D721Med (cell line): ENCODE measurements around the gene SULT2A1.
"Not testable (repeated sequence)": the region's sequence is repeated elsewhere in the genome, so short reads cannot be mapped to it uniquely, and the experiment has no call there.

ENCODE experiments used
- DNase-seq: peaks from one replicate; pipeline ENCODE4 v3.0.0; 2011; ENCODE audit warnings: low spot score; ENCODE audit not compliant: insufficient read length
- FAIRE-seq: peaks from 2 replicates; lab custom pipeline; 2011; peaks lifted over from hg19 to GRCh38; lab: Jason Lieb, UNC
- CTCF ChIP-seq: IDR thresholded peaks from 2 replicates; pipeline ENCODE4 v1.5.1; 2012; ENCODE audit warnings: mild to moderate bottlenecking, control low read depth; ENCODE audit not compliant: insufficient read depth; ENCODE audit errors: missing control alignments

Gene SULT2A1

GRCh38 chr19:47886010-47886559 is at the start of gene SULT2A1:
Gene SULT2A1 (minus strand): TSS chr19:47886315. CDS start chr19:47886257, 58 bp downstream.
- TF ChIP-seq CTCF, result no peak
- no peak for FAIRE-seq
- DNase-seq, result no peak

- FAIRE-seq, DNase-seq: not testable (repeated sequence)
Observed at GRCh38 chr19:47928581-47928980, 42.5 kb upstream of the SULT2A1 start.

GRCh38 chr19:47920107-47920506 is 34.0 kb upstream of the SULT2A1 start:
- peak; percentile 39 for TF ChIP-seq CTCF
- not testable (repeated sequence) for DNase-seq, FAIRE-seq

- not testable (repeated sequence) for DNase-seq, FAIRE-seq
Observed at GRCh38 chr19:47910191-47910590, 24.1 kb upstream of the SULT2A1 start.

GRCh38 chr19:47909350-47909749 is 23.2 kb upstream of the SULT2A1 start:
- FAIRE-seq, DNase-seq: not testable (repeated sequence)
- TF ChIP-seq CTCF, result peak; percentile 40

- FAIRE-seq, result no peak
- DNase-seq, result no peak
- TF ChIP-seq CTCF, result no peak
Observed at GRCh38 chr19:47901370-47901769, 15.3 kb upstream of the SULT2A1 start.

- DNase-seq, result no peak
- TF ChIP-seq CTCF, result no peak
- FAIRE-seq, result no peak
Observed at GRCh38 chr19:47899335-47899734, 13.2 kb upstream of the SULT2A1 start.

- no peak for FAIRE-seq
- DNase-seq, result no peak
- no peak for TF ChIP-seq CTCF
Observed at GRCh38 chr19:47897861-47898260, 11.7 kb upstream of the SULT2A1 start.
